Posterior cingulate gyrus (tissue), 11 donors: ENCODE measurements around the gene RTEL1.
A peak's percentile ranks its signal among the peaks of the same experiment; 100 is the strongest.
"Not testable (repeated sequence)": the region's sequence is repeated elsewhere in the genome, so short reads cannot be mapped to it uniquely, and the experiment has no call there.

Experiments
- DNase-seq, 10 donors: peaks; one replicate each; pipeline versions ENCODE4 v3.0.0 to v3.0.0-alpha.2; 2020 to 2021; ENCODE audit warnings: mixed read lengths in 3 of 10
- intact Hi-C: fragments of 100-400 bp; cut with DNase I; formaldehyde crosslinking; loops from one replicate; pipeline ENCODE4 v1.15.1; 2023

Gene RTEL1

DNA sequence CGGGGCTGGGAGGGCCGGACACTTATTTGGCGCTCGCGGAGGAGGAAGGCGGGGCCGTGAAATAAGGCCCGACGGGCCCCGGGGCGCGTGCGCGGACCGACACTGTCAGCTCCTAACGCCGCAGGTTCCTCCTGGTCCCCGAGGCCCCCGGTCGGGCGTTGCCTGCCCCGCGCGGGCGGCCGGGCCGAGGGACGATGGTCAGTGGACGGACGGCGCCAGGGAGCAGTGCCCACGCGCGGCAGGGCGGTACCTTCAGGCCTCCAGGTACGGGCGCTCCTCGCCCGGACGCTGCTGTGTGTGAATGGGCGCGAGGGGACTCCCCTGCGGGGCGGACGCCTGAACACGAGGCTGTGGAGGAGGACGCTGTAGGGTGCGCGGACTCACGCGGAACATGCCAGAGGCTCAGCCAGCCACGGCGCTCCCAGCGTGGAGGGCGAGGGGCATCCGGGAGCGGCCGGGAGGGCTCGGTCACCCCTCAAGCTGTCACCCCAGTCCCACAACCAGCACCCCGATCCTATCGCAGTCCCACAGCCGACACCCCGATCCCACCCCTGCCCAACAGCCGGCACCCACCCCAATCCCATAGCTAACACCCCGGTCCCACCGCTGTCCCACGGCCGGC, 30.9 kb upstream of the RTEL1 start:
- intact Hi-C loops = loop anchor here (5.0 kb wide), 1 partner anchor 330 kb away; the partner anchor contains the start of gene UCKL1

DNA sequence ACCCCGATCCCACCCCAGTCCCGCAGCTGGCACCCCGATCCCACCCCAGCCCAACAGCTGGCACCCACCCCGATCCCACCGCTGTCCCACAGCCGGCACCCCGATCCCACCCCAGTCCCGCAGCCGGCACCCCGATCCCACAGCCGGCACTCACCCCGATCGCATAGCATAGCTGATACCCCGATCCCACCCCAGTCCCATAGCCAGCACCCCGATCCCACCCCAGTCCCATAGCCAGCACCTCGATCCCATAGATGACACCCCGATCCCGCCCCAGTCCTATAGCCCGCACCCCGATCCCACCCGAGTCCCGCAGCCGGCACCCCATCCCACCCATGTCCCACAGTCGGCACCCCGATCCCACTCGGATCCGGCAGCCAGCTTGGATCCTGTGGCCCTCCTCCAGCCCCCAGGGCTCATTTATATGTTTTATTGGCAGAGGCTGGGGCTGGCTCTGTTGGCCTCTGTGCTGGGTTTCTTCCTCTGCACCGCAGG, 30.3 kb upstream of the RTEL1 start:
- intact Hi-C loops = loop anchor here (5.0 kb wide), 1 partner anchor 330 kb away; the partner anchor contains the start of gene UCKL1
- peak in 2 of 10 donors; percentile 83 to 84 for DNase-seq

More for the DNA sequence above, 30.9 kb upstream of the RTEL1 start:
- peak; percentile 85 to 98 (median 90) for DNase-seq

DNA sequence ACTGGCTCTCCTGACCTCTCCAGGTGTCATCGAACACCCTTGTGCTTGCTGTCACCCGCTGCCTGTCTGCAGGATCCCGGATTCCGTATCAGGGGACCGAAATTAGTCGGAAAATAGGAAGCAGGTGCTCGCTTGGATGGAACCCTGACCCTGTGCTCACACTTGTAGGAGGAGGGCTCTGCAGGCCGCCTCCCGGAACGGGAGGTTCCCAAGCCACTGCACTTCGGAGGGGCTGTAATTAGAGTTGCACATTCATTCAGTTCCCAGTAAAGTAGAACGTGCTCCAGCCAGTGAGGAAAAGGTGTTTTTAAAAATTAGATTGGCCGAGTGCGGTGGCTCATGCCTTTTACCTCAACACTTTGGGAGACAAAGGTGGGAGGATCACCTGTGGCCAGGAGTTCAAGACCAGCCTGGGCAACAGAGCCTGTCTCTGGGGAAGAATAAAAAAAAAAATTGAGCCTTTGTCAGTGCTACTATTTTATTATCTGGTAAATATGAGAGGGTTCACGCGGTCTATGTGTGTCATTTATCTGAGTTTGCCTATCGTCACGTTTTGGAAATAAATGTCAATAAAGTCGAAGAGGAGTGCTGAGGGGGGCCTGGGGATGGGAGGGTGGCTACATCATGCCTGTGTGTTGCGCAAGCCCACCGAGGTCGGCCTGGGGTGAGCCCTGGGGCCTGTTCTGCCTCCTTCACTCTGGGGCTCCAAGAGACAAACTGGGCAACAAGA, 29.7 kb upstream of the RTEL1 start:
- DNase-seq = peak in 3 of 10 donors; percentile 11 to 82 (median 74)
- intact Hi-C loops = loop anchor here (5.0 kb wide), 1 partner anchor 329 kb away; the partner anchor contains the start of gene UCKL1

DNA sequence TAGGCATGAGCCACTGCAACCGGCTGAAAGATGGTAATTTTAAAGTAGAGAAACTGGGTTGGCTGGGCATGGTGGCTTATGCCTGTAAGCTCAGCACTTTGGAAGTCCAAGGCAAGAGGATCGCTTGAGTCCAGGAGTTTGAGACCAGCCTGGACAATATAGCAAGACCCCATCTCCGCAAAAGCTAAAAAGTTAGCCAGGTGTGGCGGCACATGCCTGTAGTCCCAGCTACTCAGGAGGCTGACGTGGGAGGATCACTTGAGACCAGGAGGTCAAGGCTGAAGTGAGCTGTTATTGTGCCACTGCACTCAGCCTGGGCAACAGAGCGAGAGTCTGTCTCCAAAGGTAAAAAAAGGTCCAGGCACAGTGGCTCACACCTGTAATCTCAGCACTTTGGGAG, 27.2 kb upstream of the RTEL1 start:
- intact Hi-C loops = not testable (repeated sequence)
- DNase-seq = peak in 3 of 10 donors; percentile 1 to 35 (median 24)

DNA sequence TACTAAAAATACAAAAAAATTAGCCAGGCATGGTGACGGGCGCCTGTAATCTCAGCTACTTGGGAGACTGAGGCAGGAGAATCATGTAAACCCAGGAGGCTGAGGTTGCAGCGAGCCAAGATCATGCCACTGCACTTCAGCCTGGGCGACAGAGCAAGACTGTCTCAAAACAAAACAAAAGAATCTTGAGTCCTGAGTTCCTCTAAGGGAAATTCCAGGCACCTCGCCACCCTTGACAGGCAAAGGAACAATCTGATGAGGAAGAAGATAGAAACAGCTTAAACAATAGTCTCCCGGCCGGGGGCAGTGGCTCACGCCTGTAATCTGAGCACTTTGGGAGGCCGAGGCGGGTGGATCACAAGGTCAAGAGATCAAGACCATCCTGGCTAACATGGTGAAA, 26.7 kb upstream of the RTEL1 start:
- peak in 3 of 10 donors; percentile 25 to 70 (median 35) for DNase-seq
- intact Hi-C loops = not testable (repeated sequence)

DNA sequence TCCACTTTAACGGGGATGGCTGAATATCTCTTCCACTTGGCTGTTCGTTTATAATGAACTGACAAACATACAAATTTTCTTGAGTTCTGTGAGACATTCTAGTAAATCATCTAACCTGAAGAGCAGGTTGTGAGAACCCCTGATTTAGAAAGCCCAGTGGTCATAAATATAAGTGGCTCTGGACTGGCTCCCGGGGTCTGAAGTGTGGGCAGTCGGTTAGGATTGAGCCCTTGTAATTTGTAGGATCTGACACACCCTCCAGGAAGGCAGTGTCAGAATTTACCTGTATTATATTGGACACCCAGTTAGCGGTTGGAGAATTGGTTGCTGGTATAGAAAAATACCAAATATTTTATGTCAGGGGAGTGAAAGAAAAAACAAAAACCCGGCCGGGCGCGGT, 24.4 kb upstream of the RTEL1 start:
- no peak for DNase-seq
- intact Hi-C loops = no loop called here

DNA sequence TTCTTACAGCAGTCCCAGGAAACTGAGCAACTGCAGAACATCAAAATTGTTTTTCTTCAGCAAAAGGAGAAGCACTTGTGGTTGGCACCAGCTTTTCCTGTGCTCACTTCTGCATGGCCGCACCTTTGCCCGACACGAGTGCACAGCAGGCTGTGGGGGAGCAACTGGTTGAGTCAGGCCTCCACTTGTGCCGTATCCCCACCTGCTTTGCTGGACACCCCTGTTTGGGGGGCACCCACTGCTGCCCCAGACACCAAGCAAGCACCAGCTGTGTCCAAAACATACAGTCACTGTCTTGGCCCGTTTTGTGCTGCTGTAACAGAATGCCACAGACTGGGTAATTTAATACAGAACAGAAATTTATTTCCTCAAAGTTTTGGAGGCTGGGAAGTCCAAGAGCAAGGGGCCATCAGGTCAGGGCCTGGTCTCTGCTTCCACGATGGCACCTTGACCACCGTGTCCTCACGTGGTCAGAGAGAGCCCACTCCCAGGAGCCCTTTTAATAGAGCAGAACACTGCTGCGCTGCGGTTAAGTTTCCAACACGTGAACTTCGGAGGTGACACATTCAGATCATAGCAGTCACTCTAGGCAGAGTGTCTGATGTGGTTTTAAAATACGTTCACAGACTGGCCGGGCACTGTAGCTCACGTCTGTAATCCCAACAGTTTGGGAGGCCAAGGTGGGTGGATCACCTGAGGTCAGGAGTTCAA, 22.5 kb upstream of the RTEL1 start:
- DNase-seq = no peak
- intact Hi-C loops = no loop called here

DNA sequence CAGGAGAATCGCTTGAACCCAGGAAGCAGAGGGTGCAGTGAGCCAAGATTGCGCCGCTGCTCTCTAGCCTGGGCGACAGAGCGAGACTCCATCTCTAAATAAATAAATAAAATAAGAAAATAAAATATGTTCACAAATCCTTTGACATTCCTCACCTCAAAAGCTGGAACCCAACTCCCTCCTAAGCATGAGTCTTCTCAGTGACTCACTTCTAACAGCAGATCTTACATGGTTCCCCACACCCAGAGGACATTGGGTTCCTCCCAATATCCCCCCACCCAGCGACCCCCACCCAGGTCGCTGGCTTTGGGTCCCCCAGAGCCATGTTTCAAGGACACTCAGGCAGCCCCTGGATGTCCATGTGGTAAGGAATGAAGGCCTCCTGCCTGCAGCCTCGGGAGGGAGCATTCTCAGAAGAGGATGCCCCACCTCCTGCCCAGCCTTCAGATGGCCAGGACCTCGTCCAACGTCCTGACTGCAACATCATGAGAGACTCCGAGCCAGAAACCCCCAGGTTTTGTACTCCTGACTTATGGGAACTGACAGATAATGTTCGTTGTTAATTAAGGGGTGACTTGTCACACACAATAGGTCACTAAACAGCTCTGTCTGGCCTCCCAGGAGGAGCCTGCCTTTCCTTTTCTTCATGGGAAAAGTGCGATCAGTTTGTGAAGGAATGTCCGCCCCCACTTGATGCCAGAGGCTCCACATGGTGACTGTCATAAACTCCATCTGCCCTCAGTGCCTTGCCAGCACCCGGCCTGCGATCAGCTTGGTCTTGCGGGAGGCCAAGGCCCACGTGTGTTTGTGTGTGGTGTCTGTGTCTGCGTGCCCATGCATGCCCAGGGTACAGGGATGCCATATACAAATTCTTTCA, 21.1 kb upstream of the RTEL1 start:
- intact Hi-C loops = no loop called here
- DNase-seq = no peak

DNA sequence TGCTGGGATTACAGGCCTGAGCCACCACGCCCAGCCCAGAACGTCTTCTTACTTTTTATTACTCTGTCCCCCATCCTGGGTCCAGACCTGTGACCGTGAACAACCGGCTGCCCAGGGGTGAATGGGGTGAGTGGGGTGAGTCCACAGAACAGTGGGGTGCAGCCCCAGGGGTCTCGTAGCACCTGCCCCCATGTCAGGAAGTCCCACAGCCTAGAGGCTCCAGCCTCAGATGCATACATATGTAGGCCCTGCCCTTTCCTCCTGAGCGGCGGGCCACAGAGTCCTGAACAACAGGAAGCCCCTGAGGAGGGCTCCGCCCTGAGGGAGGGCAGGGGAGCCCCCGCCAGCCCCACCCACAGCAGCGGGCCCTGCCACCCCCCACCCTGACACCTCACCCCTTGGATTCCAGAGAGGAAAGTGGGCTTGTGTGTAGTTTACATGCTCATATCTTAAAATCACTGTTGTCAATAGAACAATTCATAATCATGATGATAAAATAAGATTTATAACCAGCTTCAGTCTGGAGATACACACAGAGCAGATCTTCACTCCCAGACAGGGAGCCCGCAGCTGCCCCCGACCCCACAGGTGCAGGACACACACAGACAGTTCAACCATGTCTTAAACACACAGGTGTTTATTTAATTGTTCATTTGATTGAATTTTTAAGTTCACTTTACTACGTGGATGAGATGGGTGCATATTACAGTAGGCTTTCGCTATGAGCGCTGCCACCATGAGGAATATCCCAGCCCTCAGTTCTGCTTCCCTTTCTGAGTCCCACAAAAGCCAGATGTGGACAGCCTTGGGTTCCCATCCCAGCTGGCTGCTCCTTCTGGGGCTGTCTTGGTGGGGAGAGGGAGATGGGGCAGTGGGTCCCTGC, 18.8 kb upstream of the RTEL1 start:
- intact Hi-C loops = no loop called here
- peak in 1 of 10 donors; percentile 83 for DNase-seq

DNA sequence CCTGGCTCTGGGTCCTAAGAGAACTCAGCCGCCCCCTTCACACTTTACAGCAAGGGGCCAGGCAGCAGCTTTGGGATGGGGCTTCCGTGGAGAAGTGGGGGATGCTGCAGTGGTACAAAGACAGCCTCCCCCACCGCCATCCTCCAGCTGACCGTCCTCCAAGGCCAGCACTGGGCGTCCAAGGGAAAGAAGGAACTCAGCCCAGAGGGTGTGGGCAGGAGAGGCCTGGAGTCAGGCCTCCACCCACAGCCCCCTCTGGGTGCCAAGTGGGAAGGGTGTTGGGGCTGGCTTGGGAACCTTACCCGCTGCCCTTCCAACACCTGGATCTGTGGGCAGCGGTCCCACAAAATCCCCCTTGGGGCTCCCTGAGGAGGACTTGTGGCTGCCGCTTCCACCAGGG, 18.0 kb upstream of the RTEL1 start:
- DNase-seq = no peak
- intact Hi-C loops = no loop called here

DNA sequence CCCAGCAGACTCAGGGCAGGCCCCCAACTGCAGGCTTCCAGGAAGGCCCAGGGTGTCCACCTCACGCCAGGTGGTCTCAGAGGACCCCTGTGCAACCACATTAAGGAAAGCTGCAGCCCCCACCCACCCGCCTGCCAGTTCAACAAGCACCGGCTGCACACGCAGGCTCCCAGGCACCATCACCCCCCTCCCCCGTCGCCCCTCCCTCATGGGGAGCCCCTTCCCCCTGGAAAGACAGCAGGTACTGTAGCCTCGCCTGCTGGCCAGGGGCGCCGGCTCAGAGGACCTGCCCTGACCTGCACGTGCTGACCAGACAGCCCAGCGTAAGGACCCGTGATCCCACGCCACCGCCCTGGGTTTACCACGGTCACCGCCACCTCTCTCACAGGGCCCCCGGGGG, 17.4 kb upstream of the RTEL1 start:
- DNase-seq, intact Hi-C loops: not testable (repeated sequence)

DNA sequence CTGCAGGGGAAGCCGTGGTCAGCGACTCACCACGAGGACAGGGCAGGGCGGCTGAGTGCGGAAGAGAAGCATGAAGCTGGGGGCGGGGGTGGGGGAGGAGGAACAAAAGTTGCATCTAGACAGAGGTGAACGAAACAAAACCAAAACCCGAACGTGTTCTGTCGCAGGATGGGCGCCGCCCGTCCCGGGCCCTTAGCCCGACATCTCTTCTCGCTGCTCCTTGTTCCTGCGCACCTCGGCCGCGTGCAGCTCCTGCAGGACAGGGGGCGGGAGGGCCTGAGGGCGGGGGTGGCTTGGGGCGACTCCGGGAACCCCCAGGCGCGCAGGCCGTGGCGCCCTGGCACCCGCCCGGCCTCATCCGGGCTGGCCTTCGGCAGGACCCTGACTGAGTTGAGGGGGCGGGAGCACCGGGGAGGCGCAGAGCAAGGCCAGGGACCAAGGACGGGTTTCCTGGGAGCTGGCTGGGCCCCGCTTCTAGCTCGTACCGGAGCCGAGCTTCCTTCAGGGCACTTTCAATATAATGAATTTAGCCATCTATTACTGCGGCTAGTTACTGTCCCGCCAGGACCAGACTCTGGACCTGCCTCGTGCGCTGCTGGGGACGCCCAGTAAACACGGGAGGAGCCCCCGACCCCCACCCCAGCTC, 16.8 kb upstream of the RTEL1 start:
- intact Hi-C loops = no loop called here
- peak in 1 of 10 donors; percentile 83 for DNase-seq

DNA sequence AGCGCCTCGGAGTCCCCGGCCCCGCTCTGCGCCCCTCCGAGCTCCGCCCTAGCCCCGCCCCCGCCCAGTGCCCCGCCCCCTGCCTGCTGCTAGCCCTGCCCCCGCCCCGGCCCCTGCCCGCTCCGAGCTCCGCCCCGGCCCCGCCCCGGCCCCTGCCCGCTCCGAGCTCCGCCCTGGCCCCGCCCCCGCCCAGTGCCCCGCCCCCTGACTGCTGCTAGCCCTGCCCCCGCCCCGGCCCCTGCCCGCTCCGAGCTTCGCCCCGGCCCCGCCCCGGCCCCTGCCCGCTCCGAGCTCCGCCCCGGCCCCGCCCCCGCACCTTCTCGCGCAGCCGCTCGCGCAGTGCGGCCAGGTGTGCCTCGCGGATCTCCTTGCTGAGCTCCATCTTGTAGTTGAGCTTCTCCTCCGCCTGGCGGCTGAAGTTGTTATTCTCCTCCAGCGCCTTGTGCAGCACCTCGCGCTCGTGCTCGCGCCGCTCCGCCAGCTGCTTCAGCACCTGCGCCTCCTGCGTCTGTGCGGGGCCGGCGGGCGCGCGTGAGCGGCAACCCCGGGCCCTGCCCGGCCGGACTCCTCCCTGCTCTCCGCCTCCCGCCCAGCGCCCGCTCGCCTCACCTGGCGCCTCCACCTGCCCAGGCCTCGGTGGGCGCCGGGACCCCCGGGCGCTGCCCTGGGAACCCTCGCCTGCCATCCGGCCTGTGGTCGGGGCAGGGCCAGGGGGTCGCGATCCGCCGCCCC, 16.2 kb upstream of the RTEL1 start:
- intact Hi-C loops = no loop called here
- DNase-seq = peak; percentile 64 to 97 (median 80)

DNA sequence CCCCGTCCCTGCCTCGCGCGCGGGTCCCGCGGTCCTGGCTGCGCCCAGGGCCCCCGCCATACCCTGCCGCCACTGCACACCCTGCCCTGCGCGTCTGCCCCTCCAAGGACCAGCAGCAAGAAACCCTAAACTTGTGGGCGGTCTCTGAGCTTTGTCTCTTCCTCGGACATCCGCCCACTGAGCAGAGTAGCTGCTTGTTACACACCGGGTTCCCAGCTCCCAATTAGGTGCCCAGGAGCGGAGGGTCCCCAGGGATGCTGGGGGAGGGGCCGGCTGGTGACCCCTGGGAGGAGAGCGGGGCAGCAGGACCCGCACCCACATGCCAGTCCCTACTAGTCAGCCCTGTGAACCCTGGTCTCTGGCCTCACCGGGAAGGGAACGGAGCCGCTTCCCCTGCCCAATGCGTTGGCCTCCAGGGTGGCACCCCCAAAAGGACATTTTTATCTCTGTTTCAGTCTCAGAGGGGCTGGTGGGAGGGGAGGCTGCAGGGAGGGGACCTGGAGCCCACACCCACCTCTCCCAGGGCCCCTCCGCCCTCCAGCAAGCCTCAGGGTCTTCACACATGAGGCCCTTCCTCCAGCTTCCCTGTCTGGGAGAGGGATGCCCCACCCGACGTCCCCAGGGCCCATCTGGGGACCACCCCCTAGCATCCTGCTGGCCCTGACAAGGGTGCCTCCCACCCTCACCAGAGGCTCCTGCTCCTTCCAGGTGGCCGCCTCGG, 15.4 kb upstream of the RTEL1 start:
- intact Hi-C loops = no loop called here
- DNase-seq = no peak

DNA sequence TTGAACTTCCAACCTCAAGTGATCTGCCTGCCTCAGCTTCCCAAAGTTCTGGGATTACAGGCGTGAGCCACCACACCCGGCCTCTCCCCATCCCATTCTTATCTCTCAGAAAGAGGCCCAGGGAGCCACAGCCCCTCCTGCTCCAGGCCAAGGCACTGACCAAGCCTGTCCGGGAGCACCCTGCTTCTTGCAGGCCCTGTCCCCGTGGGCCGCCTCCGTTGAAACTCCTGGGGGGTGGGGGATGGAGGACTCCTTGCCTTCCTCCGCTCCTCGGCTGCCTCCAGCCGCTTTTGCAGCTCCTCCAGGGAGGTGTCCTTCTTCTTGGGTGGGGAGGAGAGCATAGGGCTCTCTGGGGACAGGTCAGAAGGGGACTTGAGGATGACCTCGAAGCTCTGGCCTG, 14.6 kb upstream of the RTEL1 start:
- intact Hi-C loops = no loop called here
- no peak for DNase-seq

DNA sequence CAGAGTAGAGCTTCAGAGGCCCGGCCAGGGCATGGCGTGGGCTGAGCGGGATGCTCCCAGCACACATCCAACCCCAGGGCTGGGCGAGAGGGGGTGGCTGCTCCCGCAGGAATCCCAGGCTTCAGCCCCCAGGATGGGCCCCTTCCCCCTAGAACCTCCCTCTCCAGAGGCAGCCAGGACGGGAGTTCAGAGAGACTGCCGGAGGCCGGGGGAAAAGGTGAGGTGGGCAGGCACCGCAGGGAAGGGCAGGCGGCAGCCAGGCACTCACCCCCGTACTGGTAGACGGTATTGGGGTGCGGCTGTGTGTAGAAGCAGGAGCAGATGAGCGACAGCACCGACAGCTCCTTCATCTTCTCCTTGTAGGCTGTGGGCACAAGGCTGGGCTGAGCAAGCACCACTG, 14.2 kb upstream of the RTEL1 start:
- intact Hi-C loops = no loop called here
- DNase-seq = no peak

DNA sequence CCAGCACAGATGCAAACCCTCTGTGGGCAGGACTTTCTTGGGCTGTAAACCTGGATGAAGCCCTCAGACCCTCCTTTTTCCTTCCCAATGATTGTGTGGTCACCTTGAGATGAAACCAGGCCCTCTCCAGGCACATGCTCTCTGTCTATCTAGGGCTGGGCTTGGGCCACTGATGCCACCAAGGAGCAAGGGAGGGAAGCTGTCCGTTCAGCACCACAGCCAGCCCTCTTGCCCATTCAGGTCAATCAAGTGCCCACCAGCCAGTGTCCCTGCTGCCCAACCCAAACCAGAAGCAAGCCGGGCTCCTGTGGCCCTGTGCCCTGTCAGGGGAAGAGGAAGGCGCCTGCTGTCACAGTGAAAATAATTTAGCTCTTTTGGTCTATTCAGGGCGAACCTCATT, 12.9 kb upstream of the RTEL1 start:
- no peak for DNase-seq
- intact Hi-C loops = no loop called here
